PFSK-1 (cell line): Measurements from ENCODE around the gene ST3GAL5.

Experiments used
- POLR2AphosphoS5 ChIP-seq: IDR thresholded peaks from 2 replicates; pipeline ENCODE4 v1.6.1; 2012; ENCODE audit warnings: low read depth, mild to moderate bottlenecking, control low read depth, low read length, moderate library complexity
- SIN3A ChIP-seq: IDR thresholded peaks from 2 replicates; pipeline ENCODE4 v1.6.1; 2012; ENCODE audit warnings: mild to moderate bottlenecking, low read length, moderate library complexity, borderline replicate concordance; ENCODE audit not compliant: insufficient read depth
- TAF1 ChIP-seq: IDR thresholded peaks from 2 replicates; pipeline ENCODE4 v1.6.1; 2012; ENCODE audit warnings: low read length, control low read depth, borderline replicate concordance; ENCODE audit not compliant: insufficient read depth

DNA sequence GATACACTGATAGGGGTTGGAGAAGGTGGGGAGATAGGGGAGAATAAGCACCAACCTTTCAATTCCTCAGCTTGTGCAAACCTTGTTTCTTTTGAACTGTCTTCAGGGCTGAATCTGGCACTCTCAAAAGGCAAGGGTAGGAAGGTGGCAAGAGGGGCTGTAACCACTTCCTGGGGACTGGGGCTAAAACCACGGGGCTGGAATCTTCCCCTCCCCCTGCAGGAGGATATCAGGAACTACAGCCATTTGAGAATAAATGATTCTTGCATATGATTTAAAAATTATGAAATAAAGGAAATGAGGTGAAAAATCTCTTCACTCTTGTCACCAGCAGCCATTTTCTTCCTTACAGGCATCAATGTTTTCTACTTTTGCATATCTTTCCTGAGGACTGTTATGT, 84.2 kb downstream of the ST3GAL5 start:
- no peak for TF ChIP-seq TAF1
- TF ChIP-seq POLR2AphosphoS5, result no peak
- TF ChIP-seq SIN3A, result no peak
